ENCODE measurements around the gene ANXA2R. TPM values are rescaled to one million over a fixed set of nuclear protein-coding genes. Genes with fewer than 3 reads are reported as not detected.
"Not testable (repeated sequence)": the region's sequence is repeated elsewhere in the genome, so short reads cannot be mapped to it uniquely, and the experiment has no call there.

The ANXA2R gene
- total RNA-seq, 4 donors from 2014 or later: 1.1 to 2.7 (median 2.4) TPM

DNA sequence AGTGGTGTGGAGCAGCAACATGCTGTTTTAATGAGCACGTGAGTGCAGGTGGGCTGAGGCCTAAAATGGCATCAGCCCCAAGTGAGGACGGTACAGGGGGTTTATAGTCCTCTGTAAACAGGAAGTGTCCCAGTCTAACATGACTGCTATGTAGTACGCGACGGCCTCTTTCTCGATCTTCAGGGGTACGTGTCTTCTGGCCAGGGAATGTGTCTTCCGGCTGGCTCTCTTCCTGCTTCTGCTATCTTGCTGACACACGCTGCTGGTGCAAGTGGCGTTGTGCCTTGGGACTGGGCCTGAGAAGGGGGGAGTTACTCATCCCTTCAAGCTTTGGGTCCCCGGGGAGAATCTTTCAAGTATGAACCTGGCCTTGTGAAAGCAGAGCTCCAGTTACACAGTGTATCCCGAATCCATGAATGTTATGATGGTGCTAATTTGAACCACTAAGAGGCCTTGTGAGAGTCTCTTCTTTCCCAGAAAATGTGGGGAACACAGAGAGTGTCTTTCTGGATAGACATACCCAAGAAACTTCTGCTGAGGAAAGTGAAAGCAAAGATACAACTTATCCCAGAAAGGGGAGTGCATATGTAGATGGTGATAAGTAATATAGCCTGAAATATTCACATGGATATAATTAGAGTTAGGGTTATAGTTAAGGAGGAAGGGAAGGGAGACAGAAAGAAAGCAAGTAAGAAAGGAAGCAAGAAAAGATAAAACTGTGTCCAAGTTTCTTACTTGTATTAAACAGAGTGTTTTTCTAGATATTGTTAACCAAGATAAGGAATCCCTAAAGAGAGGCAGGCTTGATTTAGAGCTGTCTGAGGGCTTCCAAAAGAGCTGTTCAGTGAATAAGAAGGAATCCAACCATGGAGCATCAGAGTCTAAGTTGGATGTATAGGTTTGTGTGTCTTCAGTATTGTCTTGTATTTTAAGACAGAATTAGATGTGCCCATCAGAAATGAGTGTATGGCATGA, 35.5 kb upstream of the ANXA2R start:
- 85 to 86% methylated on average over 12 of the region's 12 CpGs for WGBS, 2 donors
- H3K4me3 ChIP-seq (ENCODE audit: low read depth, poor library complexity, severe bottlenecking): no peak overlapping the region
- intact Hi-C loops (cut with DNase I; ENCODE audit: low total_unique reads): no loop called here
- peak in 1 of 2 donors; percentile 67 for DNase-seq (ENCODE audit: low spot score in 2 of 2)
- TF ChIP-seq, protein P1, sequence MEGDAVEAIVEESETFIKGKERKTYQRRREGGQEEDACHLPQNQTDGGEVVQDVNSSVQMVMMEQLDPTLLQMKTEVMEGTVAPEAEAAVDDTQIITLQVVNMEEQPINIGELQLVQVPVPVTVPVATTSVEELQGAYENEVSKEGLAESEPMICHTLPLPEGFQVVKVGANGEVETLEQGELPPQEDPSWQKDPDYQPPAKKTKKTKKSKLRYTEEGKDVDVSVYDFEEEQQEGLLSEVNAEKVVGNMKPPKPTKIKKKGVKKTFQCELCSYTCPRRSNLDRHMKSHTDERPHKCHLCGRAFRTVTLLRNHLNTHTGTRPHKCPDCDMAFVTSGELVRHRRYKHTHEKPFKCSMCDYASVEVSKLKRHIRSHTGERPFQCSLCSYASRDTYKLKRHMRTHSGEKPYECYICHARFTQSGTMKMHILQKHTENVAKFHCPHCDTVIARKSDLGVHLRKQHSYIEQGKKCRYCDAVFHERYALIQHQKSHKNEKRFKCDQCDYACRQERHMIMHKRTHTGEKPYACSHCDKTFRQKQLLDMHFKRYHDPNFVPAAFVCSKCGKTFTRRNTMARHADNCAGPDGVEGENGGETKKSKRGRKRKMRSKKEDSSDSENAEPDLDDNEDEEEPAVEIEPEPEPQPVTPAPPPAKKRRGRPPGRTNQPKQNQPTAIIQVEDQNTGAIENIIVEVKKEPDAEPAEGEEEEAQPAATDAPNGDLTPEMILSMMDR (IDR thresholded peaks at IDR 0.05): no peak
- TF ChIP-seq POLR2A (IDR thresholded peaks at IDR 0.05): no peak

GRCh38 chr5:43074987-43075318, 34.8 kb upstream of the ANXA2R start:
- no peak overlapping the region for H3K4me3 ChIP-seq (ENCODE audit: low read depth, poor library complexity, severe bottlenecking)
- 94% methylated on average over 9 of the region's 9 CpGs for WGBS, 2 donors
- no peak for TF ChIP-seq POLR2A (IDR thresholded peaks at IDR 0.05)
- TF ChIP-seq, protein P1 (IDR thresholded peaks at IDR 0.05): no peak
- DNase-seq (ENCODE audit: low spot score in 2 of 2): peak in 1 of 2 donors; percentile 81
- intact Hi-C loops (cut with DNase I; ENCODE audit: low total_unique reads): no loop called here

- no peak for TF ChIP-seq POLR2A (IDR thresholded peaks at IDR 0.05)
- TF ChIP-seq, protein P1 (IDR thresholded peaks at IDR 0.05): no peak
- intact Hi-C loops (cut with DNase I; ENCODE audit: low total_unique reads): no loop called here
- DNase-seq (ENCODE audit: low spot score in 2 of 2): no peak
- WGBS, 2 donors: 94 to 97% methylated on average over 12 of the region's 12 CpGs
- H3K4me3 ChIP-seq (ENCODE audit: low read depth, poor library complexity, severe bottlenecking): no peak overlapping the region
These were observed 33.8 kb upstream of the ANXA2R start for GRCh38 chr5:43073597-43074546.

DNA sequence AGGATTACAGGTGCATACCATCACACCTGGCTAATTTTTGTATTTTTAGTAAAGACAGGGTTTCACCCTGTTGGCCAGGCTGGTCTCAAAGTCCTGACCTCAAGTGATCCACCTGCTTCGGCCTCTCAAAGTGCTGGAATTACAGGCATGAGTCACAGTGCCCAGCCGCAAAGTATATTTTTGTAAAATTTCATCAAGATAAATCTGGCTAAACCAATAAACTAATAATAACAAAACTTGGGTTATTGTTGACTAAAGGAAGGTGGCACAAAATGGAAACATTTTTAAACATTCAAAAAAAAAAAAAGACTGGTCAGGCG, 29.2 kb upstream of the ANXA2R start:
- DNase-seq (ENCODE audit: low spot score in 2 of 2); intact Hi-C loops (cut with DNase I; ENCODE audit: low total_unique reads); H3K4me3 ChIP-seq (ENCODE audit: low read depth, poor library complexity, severe bottlenecking): not testable (repeated sequence)
- 94 to 97% methylated on average over 3 of the region's 3 CpGs for WGBS, 2 donors

DNA sequence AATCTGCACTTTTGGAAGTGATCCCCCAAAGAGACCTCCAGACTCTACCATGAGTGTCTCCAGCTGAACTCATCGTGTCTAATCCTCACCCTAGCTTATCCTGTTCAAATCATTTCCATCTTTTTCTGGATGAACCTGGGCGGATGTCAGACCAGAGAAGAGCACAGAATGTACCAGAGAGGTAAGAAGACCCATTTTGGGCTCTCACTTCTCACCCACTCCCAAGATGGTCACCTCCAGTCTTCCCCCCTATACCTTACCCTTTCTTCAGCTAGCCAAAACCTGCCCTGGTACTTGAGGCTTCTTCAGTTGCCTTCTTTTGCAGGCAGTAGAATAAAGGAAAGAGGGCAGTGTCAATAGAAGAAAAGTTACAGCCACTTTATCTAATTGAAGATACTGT, 27.9 kb upstream of the ANXA2R start:
- no peak for DNase-seq (ENCODE audit: low spot score in 2 of 2)
- intact Hi-C loops (cut with DNase I; ENCODE audit: low total_unique reads): no loop called here
- H3K4me3 ChIP-seq (ENCODE audit: low read depth, poor library complexity, severe bottlenecking): no peak overlapping the region
- 56 to 69% methylated on average over 2 of the region's 2 CpGs for WGBS, 2 donors
- TF ChIP-seq, protein P1 (IDR thresholded peaks at IDR 0.05): no peak
